NOMO-1 treated with dmso at 0.1 percent for 144 hours (cell line): ENCODE data around the gene LRRC10B.

ENCODE experiments used
- DNase-seq: peaks from one replicate; lab custom pipeline; 2025; ENCODE audit not compliant: unreplicated experiment; lab: John Stamatoyannopoulos, UW

Gene LRRC10B

DNA sequence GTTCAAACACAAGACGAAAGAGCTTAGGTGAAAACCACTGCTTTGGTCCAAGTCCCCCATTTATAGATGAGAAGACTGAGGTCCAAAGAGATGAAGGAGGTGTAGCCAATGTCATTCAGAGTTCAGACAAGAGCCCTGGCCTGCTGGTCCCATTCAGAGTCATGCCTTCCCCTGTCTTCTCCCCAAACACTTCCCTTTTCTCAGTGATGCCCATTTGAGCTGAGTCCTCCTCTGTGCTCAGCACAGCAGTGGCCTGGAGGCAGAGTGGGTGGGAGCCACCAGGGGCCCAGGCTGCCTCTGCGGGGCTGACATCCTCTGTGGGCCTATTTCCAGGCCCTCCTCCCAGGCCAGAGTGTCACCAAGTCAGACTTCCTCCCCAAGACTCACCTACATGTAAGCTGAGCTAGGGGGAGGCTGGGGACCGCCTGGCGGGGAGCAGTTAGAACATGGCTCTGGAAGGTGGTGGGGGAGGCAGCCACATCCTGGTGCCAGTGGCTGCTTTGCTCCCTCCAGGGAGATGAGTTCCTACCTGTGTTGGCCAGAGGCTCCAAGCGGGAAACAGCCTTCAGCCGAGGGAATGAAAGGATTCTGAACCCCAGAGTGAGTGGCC is 22.4 kb upstream of the LRRC10B start:
- no peak for DNase-seq

GRCh38 chr11:61486779-61487178 is 21.8 kb upstream of the LRRC10B start:
- DNase-seq: no peak

DNA sequence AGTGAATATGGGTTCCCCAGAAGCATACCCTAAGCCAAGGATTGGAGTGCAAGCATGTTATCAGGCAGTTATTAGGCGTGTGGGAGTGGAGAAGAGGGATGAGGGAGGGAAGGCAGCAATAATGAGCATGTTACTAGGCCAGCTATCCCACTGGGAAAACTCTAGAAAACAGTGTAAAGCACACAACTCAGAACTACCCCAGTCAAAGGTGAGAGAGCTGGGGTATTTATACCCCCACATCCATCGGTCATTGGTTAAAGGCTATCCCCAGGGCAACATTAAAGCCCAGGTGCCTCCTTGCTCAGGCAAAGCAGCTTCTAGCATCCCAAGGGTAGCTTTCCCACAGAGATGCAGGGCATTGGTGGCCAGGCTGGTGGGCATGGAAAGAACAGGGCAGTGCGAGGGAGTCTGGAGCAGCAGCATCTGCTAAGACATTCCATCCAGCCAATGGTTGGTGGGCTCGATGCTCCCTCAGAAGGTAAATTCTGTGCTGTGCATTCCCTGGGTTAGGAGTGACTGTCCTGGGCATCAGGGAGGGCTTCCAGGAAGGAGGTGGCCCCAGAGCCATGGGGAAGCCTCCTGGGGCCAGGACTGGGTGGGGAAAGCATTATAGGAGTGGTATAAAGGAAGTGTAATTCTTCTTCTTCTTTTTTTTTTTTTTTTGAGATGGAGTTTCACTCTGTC is 21.1 kb upstream of the LRRC10B start:
- DNase-seq: no peak

DNA sequence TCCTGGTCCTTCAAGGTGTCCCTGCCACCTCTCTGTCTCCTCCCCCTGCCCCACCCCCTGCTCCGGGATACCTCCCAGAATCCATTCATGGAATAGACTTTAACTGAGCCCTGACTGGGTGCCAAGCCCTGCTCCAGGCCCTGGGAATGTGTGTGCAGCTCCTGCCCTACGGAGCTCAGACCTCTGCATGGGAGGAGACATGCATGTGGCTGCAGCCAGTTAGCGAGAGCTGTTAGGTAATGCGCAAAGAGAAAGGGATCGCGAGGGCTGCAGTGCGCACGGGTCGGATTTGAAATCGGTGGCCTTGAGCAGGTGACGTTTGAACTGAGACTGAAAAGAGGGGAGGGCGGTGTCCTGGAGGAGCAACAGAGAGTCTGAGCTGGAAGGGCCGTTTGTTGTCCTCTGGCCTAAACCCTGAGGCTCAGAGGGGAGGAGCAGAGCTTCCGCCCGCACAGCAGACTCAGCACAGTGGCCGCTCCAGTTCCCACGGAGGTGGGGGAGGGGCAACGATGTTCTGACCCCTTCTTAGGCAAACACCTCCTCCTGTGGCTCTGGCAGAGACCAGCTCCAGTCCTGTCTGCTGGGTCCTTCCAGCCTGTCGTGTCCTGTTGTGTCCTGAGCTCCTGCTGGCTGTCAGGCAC is 19.8 kb upstream of the LRRC10B start:
- no peak for DNase-seq

DNA sequence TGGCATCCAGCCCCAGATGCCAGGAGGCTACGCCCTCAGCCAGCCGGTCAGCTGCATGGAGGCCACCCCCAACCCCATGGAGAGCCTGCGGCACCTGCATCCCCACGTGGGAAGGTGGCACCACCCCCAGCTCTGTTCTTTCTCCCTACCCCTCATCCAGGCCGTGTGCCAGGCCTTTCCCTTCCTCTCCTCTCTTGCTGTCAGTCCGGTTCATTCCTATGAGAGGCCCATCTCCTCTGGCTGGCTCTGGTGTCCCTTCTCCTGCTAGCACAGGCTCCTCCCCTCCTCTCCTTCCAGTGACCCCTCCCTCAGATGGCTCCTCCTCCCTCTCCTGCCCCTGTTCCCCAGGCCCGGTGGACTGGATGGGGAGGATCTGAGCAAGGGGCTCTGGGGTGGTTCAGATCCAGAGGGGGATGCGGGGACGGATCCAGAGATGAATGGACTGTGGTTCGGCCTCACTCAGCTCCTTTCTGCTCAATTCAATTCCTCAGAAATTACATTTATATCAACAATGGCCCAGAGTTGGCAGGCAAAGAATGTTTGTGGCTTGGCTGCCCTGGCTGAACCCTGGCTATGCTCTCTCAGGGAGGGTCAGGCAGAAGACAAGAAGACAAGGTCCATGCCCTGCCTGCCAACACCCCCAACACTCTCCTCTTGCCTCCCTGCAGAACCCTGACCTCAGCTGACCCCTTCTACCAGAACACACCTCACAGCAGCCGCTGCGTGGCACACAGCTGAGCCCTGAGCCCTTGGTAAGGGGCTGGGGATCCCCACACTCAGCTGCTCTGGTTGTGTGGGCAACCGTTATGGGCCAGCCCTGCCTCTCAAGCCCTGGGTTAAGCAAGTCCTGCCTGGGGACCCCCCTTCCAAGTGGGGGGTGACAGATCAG is 18.5 kb upstream of the LRRC10B start:
- DNase-seq: no peak

DNA sequence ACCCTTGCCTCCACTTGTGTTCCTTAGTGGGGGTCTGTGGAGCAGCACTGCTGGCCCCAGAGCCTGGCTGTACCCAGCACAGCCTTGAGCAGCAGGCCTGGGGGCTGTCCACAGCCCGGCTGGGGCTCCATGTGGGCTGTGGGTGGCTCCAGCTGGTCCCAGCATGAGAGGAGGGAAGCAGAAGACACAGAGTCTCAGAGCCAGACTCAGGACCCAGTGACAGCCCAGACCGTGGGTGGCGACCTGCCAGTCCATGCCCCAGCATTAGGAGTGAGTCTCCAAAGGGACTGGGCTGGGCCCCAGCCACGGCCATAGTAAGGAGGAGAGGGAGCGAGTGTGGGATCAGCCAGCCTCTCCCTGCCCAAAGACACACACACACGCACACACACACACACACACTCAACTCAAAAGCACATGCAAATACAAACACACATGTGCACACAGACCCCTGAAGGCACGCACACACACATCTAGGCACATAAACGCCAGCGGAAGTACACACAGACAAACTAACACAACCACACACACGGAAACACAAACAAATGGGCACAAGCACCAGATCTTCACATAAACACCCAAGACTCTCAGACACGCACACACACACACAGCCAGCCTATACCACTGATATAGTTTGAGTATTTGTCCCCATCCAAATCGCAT is 16.7 kb upstream of the LRRC10B start:
- no peak for DNase-seq

DNA sequence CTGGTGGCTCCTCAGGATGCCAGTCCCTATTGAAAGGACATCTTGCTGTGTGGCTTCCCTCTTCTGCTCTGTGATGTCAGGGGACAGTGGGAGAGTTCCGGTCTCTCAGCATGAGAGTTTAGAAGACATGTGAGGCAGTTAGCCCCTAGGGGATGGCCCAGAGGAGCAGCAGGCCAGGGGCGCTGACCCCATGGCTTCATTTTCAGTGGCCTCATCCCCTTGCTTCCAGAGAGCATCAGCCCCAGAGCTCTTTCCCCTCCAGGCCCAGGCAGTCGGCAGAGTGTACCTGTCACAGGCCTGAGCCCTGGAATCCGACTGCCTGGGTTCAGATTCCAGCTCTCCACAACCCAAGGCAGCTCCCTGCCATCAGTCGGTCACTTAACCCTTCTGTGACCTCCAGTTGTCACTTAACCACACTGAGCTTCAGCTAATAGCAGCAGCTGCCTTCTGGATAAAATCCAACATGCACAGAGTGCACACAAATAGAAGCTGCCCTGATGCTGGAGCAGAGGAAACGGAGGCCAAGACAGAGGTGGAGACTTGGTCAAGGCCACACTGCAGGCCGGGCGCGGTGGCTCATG is 14.1 kb upstream of the LRRC10B start:
- no peak for DNase-seq

- no peak for DNase-seq
Measured at GRCh38 chr11:61495801-61496601, 12.5 kb upstream of the LRRC10B start.

DNA sequence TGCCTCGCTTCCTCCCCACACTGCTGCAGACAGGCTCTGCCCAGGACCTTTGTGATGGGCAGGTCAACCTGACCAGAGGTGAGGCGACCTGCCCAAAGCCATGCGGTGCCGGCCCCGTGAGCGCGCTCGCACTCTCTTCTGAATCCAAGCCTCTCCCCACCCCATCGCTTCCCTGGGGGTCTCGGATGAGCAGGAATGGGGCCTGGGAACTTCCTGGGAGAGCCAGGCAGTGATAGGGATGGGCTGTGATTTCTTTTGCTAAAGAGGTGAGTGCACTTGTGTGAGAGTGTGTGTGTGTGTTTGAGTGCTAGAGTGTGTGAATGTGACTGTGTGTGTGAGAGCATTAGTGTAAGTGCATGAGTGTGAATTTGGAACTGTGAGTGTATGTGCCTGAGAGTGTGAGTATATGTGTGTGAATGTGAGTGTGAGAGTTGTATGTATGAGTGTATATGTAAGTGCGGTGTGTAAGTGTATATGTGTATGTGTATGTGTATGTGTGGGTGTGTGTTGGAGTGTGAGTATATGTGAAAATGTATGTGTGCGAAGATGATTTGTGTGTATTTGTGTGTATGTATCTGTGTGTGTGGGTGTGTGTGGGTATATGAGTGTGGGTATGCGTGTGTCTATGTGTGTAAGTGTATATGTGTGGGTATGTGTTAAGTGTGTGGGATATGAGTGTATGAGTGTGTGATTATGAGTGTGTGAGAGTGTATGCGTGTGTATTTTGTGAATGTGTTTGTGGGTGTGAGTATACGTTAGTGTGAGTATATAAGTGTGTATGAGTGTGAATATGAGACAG is 11.7 kb upstream of the LRRC10B start:
- no peak for DNase-seq

- DNase-seq: no peak
Measured at GRCh38 chr11:61497473-61497872, 11.1 kb upstream of the LRRC10B start.

DNA sequence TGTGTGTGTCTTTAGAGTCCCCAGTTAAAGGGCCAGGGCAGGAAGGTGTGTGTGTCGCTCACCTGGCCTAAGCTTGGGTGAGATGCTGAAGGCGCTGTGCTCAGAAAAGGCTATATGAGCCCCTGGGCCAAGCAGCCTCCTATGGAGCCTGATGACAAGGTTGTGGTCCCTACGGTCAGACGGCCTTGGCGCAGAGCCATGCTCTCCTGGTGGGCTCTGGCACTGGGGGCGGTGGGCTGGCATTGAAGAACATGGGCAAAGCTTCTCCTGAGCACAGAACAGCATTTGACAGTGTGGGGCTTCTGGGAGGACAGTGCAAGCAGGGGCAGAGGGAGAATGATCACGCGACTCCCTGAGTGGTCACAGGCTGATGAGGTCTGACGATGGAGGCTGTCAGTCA is 10.7 kb upstream of the LRRC10B start:
- DNase-seq: no peak

DNA sequence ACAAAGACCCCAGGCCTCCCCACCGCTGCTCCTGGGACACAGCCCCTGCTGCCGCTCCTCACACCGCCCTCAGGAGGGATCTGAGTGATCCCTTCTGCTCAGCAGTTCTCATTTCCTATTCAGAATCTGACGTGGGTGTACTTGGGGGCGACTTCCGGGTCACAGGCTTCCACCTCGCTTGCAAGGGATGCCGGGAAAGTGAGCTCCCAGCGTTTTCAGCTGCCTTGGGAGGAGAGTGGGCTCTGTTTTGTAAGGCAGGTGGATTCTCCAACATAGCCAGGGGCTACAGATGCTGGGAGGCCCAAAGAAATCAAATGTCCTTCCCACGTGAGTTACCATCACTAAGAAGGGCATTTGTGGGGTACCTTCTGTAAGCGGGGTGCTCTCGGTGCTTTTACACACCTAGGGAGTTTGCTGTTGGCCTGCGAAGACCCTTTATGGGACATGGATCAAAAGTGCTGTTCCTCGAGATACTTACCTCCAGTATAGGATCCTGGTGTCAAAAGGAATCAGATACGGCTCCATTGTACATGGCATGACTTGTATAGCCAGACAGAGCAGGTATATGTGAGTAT is 9.7 kb upstream of the LRRC10B start:
- peak; percentile 39 for DNase-seq

- DNase-seq: no peak
Measured at GRCh38 chr11:61499816-61500491, 8.6 kb upstream of the LRRC10B start.

GRCh38 chr11:61502522-61502921 is 6.0 kb upstream of the LRRC10B start:
- DNase-seq: no peak

DNA sequence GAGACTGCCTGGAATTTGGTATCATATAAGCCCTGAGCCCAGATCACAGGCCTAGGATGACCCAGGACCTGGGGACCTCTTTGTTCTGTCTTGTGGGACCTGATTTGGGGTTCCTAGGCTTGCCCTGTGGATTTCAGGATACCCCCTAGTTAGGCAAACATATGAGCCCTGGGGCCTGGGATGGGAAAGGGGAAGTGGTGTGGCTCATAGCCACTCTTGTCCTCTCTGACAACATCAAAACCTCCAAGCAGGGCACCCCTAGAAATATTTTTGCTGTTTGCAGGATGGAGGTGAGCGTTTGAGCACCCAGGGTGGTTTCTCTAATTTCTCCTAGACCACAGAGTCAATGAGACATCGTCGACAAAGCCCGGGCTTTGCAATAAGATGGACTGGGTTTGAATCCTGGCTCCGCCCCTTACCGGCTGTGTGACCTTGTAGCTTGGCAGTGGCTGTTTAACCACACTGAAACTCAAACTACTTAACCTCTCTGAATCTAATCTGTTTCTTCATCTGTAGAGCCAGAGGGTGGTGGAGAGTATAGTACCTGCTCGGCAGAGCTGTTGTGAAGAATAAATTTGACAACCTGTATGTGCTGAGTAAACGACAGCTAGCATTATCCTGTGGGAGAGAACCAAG is 5.3 kb upstream of the LRRC10B start:
- peak; percentile 30 for DNase-seq

DNA sequence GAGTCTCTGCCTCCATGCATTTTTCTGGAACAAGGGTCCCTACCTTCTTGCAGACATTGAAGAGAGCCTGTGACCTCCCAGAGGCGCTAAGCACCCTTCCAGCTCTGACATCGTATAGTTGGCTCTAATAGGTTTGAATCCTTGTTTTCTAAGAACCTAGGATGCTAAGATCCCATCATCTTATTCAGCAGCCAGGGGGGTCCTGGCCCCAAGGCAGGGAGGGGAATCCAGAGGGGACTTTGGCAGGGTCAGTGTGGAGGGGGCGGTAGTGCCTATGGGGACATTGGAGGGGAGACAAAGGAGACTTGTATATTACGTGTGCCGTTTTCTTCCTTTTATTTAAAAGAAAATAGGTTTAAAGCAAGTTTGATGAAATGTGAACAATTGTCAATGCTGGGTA is 3.4 kb upstream of the LRRC10B start:
- DNase-seq: no peak

DNA sequence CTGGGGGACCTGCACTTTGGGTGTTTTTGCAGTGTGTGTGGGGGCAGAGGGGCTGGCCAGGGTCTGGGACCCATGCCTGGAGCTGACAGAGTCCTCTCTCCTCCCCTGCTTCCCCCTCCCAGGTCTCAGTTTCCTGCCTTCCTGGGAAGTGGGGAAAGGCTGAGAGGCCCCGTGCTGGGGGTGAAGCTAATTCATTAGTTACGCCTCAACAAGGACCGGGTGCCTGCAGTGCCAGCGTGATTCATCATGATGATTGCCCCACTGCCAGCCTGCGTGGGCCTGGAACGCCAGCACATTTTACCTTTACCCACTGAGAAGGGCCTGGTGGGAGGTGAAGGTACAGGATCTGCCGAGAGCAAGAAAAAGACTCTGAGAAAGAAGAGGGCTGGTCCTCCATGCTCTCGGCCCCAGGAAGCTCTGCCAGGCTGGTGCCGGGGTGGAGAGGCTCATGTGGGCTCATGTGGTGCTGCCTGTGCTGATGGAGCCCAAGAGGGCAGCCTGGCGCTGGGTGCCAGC is 2.9 kb upstream of the LRRC10B start:
- DNase-seq: no peak
